Suprapubic skin (tissue), 3 donors: ENCODE measurements around the gene DCUN1D4.

Source experiments
- EP300 ChIP-seq: sonication (generic); formaldehyde crosslinking; IDR thresholded peaks from one replicate; pipeline ENCODE4 v1.6.1; 2017; ENCODE audit warnings: antibody characterized with exemption
- POLR2A ChIP-seq, 2 donors: fragments of 450-650 bp; IDR thresholded peaks; one replicate each; pipeline ENCODE4 v1.6.1; 2017; ENCODE audit warnings: antibody characterized with exemption in 2 of 2, mild to moderate bottlenecking in 2 of 2, moderate library complexity in 2 of 2
- TF ChIP-seq, protein P1 (sequence below), 2 donors: fragments of 200-600 bp in 1 of 2; fragments of 450-650 bp in 1 of 2; sonication (generic) in 1 of 2; IDR thresholded peaks; one replicate each; pipeline ENCODE4 v1.5.1; 2016 to 2019; ENCODE audit warnings: antibody characterized with exemption in 2 of 2, mild to moderate bottlenecking in 1 of 2, moderate library complexity in 1 of 2

- TF ChIP-seq, protein P1, sequence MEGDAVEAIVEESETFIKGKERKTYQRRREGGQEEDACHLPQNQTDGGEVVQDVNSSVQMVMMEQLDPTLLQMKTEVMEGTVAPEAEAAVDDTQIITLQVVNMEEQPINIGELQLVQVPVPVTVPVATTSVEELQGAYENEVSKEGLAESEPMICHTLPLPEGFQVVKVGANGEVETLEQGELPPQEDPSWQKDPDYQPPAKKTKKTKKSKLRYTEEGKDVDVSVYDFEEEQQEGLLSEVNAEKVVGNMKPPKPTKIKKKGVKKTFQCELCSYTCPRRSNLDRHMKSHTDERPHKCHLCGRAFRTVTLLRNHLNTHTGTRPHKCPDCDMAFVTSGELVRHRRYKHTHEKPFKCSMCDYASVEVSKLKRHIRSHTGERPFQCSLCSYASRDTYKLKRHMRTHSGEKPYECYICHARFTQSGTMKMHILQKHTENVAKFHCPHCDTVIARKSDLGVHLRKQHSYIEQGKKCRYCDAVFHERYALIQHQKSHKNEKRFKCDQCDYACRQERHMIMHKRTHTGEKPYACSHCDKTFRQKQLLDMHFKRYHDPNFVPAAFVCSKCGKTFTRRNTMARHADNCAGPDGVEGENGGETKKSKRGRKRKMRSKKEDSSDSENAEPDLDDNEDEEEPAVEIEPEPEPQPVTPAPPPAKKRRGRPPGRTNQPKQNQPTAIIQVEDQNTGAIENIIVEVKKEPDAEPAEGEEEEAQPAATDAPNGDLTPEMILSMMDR (IDR thresholded peaks at IDR 0.05) = no peak
- TF ChIP-seq EP300 (no peak), POLR2A (IDR thresholded peaks at IDR 0.05) (no peak)
Measured at GRCh38 chr4:51840781-51841180, 2.2 kb upstream of the DCUN1D4 start.
